COR-L47 (cell line): ENCODE data around the gene UBE2Z.

Source experiments
- DNase-seq: peaks from one replicate; lab custom pipeline; 2025; lab: John Stamatoyannopoulos, UW

Gene UBE2Z

DNA sequence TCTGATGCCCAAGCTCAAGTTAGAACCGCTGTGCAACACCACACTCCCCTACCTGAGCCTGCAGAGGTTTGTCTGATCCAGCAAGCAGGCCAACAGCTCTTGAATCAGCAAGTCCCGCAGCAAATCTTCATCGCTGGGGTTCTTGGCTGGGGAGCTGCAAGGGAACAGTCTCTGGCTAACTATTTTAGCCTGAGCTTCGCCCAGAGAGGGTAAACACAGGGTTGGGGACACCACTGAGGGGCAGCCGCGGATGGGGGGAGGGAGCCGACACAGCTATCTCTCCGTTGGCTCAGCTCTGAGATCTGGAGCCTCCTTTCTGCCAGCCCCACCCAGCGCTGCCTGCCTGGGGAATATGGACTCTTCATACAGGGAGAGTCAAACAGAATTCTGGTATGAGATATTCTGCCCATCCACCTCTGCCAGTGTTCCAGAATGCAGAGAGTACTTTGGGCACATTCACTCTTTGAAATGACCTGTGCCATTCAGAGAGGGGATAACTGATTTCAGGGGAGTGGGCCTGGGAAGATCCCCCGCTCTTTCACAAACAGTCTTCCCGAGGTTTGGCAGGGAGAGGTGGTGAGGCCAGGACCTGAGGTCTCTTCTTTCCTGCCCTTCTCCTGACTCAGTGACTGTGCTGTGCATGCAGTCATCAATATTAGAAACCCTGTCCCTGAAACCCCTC lies 52.8 kb downstream of the UBE2Z start:
- no peak for DNase-seq

- no peak for DNase-seq
Observed at GRCh38 chr17:48961516-48962233, 53.5 kb downstream of the UBE2Z start.

DNA sequence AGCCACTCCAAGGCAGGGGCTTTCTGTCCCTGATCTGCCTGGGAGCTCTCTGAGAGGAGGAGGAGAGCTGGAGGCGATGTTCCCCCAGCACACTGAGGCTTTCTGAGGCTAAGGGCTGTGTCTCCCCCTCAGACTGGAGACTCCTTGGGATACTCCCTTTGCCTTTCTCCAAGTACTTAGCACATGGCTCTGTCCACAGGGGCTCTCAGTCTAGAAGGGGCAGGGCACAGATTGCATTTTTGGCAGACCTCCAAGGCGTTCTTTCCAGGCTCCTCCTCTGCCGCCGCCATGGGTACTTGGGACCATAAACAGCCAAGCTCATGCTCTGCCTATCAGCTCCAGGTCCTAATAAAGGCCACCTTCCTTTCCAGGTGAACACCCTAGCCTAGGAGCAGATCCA lies 62.0 kb downstream of the UBE2Z start:
- DNase-seq, result peak; percentile 16

GRCh38 chr17:48970865-48971687 lies 62.9 kb downstream of the UBE2Z start:
- no peak for DNase-seq

DNA sequence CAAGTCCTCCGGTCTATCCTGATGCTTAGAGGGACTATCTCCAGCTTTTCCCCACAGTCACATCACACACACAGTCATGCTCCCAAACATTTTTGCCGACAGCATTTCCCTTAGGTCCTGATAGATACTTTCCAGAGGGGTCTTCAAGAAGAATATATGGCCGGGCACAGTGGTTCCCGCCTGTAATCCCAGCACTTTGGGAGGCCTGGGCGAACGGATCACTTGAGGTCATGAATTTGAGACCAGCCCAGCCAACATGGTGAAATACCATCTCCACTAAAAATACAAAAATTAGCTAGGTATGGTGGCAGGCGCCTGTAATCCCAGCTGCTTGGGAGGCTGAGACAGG lies 64.5 kb downstream of the UBE2Z start:
- DNase-seq, result no peak

- DNase-seq, result no peak
Observed at GRCh38 chr17:48973806-48974205, 65.6 kb downstream of the UBE2Z start.
